Measurements from ENCODE around the gene SNUPN. TPM values are rescaled to one million over a fixed set of nuclear protein-coding genes. Genes with fewer than 3 reads are reported as not detected.

The SNUPN gene
- total RNA-seq (ENCODE audit: unreplicated experiment), result 15.5 TPM
- long read RNA-seq, transcript SNUPN-201 (9 exons, 1,513 nt), result major isoform, 7 of 9 reads
- long read RNA-seq, partial matches to known transcripts, result 0 of 9 reads
- long read RNA-seq, other reads (novel, unspliced or antisense), result 0 of 9 reads

- no peak for TF ChIP-seq CTCF (IDR thresholded peaks at IDR 0.05; ENCODE audit: partially characterized antibody, unreplicated experiment)
- peaks cover 6% of the 10 kb centered on the region for H3K9me3 Mint-ChIP-seq (ENCODE audit: unreplicated experiment)
- H3K36me3 Mint-ChIP-seq (ENCODE audit: unreplicated experiment), result no peaks in the 10 kb centered on the region
- peak within 1 kb of the TSS; percentile 97 for H3K4me3 Mint-ChIP-seq (ENCODE audit: unreplicated experiment)
- DNase-seq, result peak; percentile 93
- peaks cover 7% of the 10 kb centered on the region for H3K4me1 Mint-ChIP-seq (ENCODE audit: low read depth, unreplicated experiment)
- peaks cover 2% of the 10 kb centered on the region for H3K27me3 Mint-ChIP-seq (ENCODE audit: unreplicated experiment)
- peak within 1 kb of the TSS; percentile 97 for H3K27ac Mint-ChIP-seq (ENCODE audit: unreplicated experiment)
Observed at GRCh38 chr15:75625542-75626347, at the start of gene SNUPN. TSS of gene SNUPN (minus strand) at chr15:75625725. CDS start at chr15:75621051, 4,674 bp downstream.

- Mint-ChIP-seq H3K27ac (ENCODE audit: unreplicated experiment) (no peak overlapping the region), H3K9me3 (ENCODE audit: unreplicated experiment) (peaks cover 3% of the 10 kb centered on the region), H3K36me3 (ENCODE audit: unreplicated experiment) (no peaks in the 10 kb centered on the region), H3K27me3 (ENCODE audit: unreplicated experiment) (no peaks in the 10 kb centered on the region), H3K4me1 (ENCODE audit: low read depth, unreplicated experiment) (peaks cover 7% of the 10 kb centered on the region), H3K4me3 (ENCODE audit: unreplicated experiment) (no peak overlapping the region)
- no peak for TF ChIP-seq CTCF (IDR thresholded peaks at IDR 0.05; ENCODE audit: partially characterized antibody, unreplicated experiment)
- no peak for DNase-seq
Observed at GRCh38 chr15:75674366-75674765, 48.8 kb upstream of the SNUPN start.

GRCh38 chr15:75673426-75674235 is 48.1 kb upstream of the SNUPN start:
- H3K4me3 Mint-ChIP-seq (ENCODE audit: unreplicated experiment), result no peak overlapping the region
- no peak overlapping the region for H3K27ac Mint-ChIP-seq (ENCODE audit: unreplicated experiment)
- no peak for DNase-seq
- no peak for TF ChIP-seq CTCF (IDR thresholded peaks at IDR 0.05; ENCODE audit: partially characterized antibody, unreplicated experiment)
- H3K4me1 Mint-ChIP-seq (ENCODE audit: low read depth, unreplicated experiment), result peaks cover 6% of the 10 kb centered on the region
- H3K27me3 Mint-ChIP-seq (ENCODE audit: unreplicated experiment), result no peaks in the 10 kb centered on the region
- no peaks in the 10 kb centered on the region for H3K36me3 Mint-ChIP-seq (ENCODE audit: unreplicated experiment)
- peaks cover 3% of the 10 kb centered on the region for H3K9me3 Mint-ChIP-seq (ENCODE audit: unreplicated experiment)

GRCh38 chr15:75672646-75673425 is 47.3 kb upstream of the SNUPN start:
- Mint-ChIP-seq H3K27me3 (ENCODE audit: unreplicated experiment) (no peaks in the 10 kb centered on the region), H3K36me3 (ENCODE audit: unreplicated experiment) (no peaks in the 10 kb centered on the region), H3K4me1 (ENCODE audit: low read depth, unreplicated experiment) (peaks cover 4% of the 10 kb centered on the region), H3K27ac (ENCODE audit: unreplicated experiment) (no peak overlapping the region), H3K4me3 (ENCODE audit: unreplicated experiment) (no peak overlapping the region), H3K9me3 (ENCODE audit: unreplicated experiment) (no peaks in the 10 kb centered on the region)
- TF ChIP-seq CTCF (IDR thresholded peaks at IDR 0.05; ENCODE audit: partially characterized antibody, unreplicated experiment), result no peak
- DNase-seq, result no peak
